Nephron progenitor cell (in vitro differentiated cells): ENCODE data around the gene SFMBT2.

Experiments
- DNase-seq: peaks from one replicate; pipeline ENCODE4 v3.0.0; 2021
- H3K27ac Mint-ChIP-seq: 2 replicates; pipeline ENCODE4 v1.8.0; 2021; ENCODE audit warnings: mild to moderate bottlenecking, moderate library complexity, mixed read lengths
- H3K27me3 Mint-ChIP-seq: 2 replicates; pipeline ENCODE4 v1.8.0; 2021; ENCODE audit warnings: mild to moderate bottlenecking, low read depth, mixed read lengths; ENCODE audit not compliant: poor library complexity
- H3K36me3 Mint-ChIP-seq: 2 replicates; pipeline ENCODE4 v1.8.0; 2021; ENCODE audit warnings: low read depth, mixed read lengths
- H3K4me1 Mint-ChIP-seq: 2 replicates; pipeline ENCODE4 v1.8.0; 2021; ENCODE audit warnings: mixed read lengths
- H3K4me3 Mint-ChIP-seq: 2 replicates; pipeline ENCODE4 v1.8.0; 2021; ENCODE audit warnings: mild to moderate bottlenecking, moderate library complexity, mixed read lengths
- H3K9me3 Mint-ChIP-seq: 2 replicates; pipeline ENCODE4 v1.8.0; 2021; ENCODE audit warnings: mild to moderate bottlenecking, moderate library complexity, mixed read lengths
- TF ChIP-seq, protein P1 (sequence below): fragments of 200-600 bp; sonication (generic); IDR thresholded peaks from 2 replicates; pipeline ENCODE4 v1.5.0; 2021; ENCODE audit warnings: antibody characterized with exemption

Gene SFMBT2

DNA sequence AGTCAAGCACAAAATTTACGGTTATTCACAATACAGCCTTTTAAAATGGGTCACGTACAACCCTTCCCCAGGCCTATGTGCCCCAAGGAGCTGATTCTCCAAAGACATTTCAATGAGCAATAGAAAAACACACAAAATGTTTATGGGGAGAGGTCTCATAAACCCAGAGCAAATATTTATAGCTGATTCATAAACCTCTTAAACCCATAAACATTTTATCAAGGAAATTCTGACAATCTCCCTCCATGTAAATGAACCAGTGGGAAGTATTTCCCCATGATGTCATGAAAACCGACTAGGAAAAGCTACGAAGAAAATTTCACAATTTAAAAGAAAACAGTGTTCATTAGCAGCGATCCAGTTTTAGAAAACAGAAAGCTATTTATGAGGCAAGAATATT, 36.0 kb downstream of the SFMBT2 start:
- Mint-ChIP-seq H3K36me3 (peaks cover 97% of the 10 kb centered on the region), H3K27ac (peak overlapping the region; percentile 29), H3K4me1 (peaks cover 18% of the 10 kb centered on the region), H3K9me3 (peaks cover 56% of the 10 kb centered on the region), H3K27me3 (peaks cover 3% of the 10 kb centered on the region), H3K4me3 (no peak overlapping the region)
- no peak for DNase-seq
- TF ChIP-seq, protein P1, sequence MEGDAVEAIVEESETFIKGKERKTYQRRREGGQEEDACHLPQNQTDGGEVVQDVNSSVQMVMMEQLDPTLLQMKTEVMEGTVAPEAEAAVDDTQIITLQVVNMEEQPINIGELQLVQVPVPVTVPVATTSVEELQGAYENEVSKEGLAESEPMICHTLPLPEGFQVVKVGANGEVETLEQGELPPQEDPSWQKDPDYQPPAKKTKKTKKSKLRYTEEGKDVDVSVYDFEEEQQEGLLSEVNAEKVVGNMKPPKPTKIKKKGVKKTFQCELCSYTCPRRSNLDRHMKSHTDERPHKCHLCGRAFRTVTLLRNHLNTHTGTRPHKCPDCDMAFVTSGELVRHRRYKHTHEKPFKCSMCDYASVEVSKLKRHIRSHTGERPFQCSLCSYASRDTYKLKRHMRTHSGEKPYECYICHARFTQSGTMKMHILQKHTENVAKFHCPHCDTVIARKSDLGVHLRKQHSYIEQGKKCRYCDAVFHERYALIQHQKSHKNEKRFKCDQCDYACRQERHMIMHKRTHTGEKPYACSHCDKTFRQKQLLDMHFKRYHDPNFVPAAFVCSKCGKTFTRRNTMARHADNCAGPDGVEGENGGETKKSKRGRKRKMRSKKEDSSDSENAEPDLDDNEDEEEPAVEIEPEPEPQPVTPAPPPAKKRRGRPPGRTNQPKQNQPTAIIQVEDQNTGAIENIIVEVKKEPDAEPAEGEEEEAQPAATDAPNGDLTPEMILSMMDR, result no peak

DNA sequence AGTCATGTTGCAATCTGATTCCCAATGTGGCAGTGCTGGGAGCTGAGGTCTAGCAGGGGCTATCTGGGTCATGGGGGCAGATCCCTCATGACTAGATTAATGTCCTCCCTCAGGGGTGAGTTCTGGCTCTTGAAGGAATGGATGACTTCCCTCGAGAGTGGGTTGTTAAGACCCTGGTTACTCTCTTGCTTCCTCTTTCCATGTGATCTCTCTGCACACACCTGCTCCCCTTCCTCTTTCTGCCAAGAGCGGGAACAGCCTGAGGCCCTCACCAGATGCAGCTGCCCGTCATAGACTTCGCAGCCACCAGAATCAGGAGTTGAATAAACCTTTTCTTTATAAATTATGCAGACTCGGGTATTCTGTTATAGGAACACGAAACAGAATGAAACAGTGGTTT, 37.8 kb downstream of the SFMBT2 start:
- Mint-ChIP-seq H3K27me3 (peaks cover 3% of the 10 kb centered on the region), H3K9me3 (peaks cover 52% of the 10 kb centered on the region), H3K36me3 (peaks cover 96% of the 10 kb centered on the region), H3K4me1 (peaks cover 18% of the 10 kb centered on the region), H3K4me3 (no peak overlapping the region), H3K27ac (no peak overlapping the region)
- no peak for DNase-seq
- TF ChIP-seq, protein P1, result no peak

DNA sequence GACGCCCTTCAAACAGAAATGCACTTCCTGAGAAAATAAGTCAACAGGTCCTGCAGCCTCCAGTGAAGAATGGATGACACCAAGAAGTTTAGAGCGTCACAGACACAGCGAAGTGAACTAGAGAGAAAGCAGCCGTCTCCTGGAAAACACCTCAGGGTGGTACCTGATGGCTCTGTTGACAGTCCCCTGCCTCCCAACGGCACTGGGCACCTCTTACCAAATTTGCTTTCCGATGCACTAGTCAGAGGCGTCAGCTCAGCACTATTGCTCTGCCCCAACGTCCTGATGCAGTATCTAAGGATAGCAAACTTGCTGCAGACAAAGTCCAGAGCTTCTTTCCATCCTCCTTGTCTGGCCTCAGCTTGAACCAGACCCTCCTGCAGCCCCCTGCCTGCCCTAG, 38.3 kb downstream of the SFMBT2 start:
- peaks cover 93% of the 10 kb centered on the region for H3K36me3 Mint-ChIP-seq
- no peak overlapping the region for H3K27ac Mint-ChIP-seq
- peaks cover 48% of the 10 kb centered on the region for H3K9me3 Mint-ChIP-seq
- no peak for DNase-seq
- no peak overlapping the region for H3K4me3 Mint-ChIP-seq
- H3K4me1 Mint-ChIP-seq, result peaks cover 21% of the 10 kb centered on the region
- TF ChIP-seq, protein P1, result no peak
- H3K27me3 Mint-ChIP-seq, result peaks cover 3% of the 10 kb centered on the region

DNA sequence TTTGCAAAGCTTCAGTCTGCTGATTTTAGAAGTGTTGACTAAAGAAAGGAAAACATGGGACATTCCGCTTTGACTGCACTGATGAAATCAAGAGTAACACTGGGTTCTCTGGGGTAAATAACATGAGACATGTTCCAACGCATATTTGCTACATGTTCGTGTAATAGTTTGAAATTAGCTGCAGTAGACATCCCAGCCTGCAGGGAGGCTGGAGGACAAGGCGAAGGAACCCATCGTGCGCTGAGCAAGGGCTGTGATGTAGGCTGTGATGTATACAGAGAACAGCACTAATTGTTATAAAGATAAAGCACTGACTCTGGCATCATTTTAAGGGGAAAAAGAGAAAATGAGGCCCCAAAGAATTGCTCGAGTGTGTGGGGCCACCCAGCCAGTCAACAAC, 40.3 kb downstream of the SFMBT2 start:
- TF ChIP-seq, protein P1, result no peak
- Mint-ChIP-seq H3K27me3 (peaks cover 3% of the 10 kb centered on the region), H3K4me1 (peaks cover 36% of the 10 kb centered on the region), H3K9me3 (peaks cover 33% of the 10 kb centered on the region), H3K4me3 (no peak overlapping the region), H3K36me3 (peaks cover 84% of the 10 kb centered on the region), H3K27ac (no peak overlapping the region)
- DNase-seq, result no peak

DNA sequence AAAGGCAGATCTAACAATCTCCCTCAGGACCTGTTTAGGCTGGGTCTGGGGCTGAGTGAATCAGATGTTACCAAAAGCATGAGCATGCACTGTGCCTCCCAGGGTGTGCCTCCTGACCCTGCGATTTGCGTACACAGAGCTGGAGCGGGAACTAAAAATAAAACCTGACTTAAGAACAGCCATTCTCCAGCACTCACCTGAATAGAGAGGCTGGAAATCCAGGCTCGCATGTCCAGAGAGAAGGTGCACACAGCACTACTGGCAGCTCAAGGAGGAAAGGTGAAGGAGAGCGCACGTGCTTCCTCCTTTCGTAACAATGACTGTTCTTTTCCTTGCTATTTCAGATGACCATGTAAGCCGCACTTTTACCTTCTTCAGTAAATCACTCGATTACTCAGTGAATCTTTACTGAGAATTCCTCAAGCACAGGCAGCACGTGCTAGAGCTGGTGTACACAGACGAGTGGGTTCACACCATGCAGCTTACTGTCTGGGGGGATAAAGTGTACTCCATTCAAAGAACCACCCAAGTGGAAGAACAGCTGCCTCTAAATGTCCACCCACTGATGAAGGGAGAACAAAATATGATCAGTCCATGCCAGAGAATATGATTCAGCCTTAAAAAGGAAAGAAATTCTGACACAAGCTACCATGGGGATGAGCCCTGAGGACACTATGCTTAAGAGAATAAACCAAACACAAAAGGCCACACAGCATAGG, 45.6 kb downstream of the SFMBT2 start:
- peaks cover 39% of the 10 kb centered on the region for H3K4me1 Mint-ChIP-seq
- H3K36me3 Mint-ChIP-seq, result peaks cover 79% of the 10 kb centered on the region
- H3K4me3 Mint-ChIP-seq, result no peak overlapping the region
- DNase-seq, result no peak
- H3K27ac Mint-ChIP-seq, result peak overlapping the region; percentile 66
- TF ChIP-seq, protein P1, result no peak
- H3K27me3 Mint-ChIP-seq, result peaks cover 6% of the 10 kb centered on the region
- peaks cover 36% of the 10 kb centered on the region for H3K9me3 Mint-ChIP-seq

DNA sequence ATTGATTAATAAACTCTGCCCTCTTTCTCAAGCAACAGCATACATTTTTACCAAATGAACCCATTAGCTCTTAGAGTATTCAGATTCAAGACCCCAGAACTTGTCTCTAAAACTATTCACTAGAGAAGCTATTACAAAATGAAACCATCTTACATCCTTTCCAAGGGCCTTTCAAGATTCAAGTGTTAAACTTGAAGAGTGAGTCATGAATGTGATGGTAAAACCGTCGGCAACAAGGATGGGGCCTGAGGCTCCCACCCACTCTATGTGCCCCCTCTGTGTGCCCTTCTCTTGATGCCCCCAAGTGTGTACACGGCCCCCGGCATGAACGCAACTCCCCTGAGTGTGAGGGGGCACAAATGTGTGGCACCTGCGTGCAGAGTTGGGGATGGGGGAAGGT, 46.4 kb downstream of the SFMBT2 start:
- H3K9me3 Mint-ChIP-seq, result peaks cover 40% of the 10 kb centered on the region
- peaks cover 79% of the 10 kb centered on the region for H3K36me3 Mint-ChIP-seq
- H3K27me3 Mint-ChIP-seq, result peaks cover 6% of the 10 kb centered on the region
- TF ChIP-seq, protein P1, result no peak
- H3K27ac Mint-ChIP-seq, result peak overlapping the region; percentile 66
- H3K4me1 Mint-ChIP-seq, result peaks cover 39% of the 10 kb centered on the region
- no peak for DNase-seq
- no peak overlapping the region for H3K4me3 Mint-ChIP-seq
